Caco-2 (cell line): ENCODE results near the gene DENND1A. TPM values are rescaled to one million over a fixed set of nuclear protein-coding genes. Genes with fewer than 3 reads are reported as not detected.

ENCODE experiments used
- BruUV-seq: library from RNA; stranded (reverse); fragments of 400-500 nt; replicated peaks from 2 replicates; lab custom pipeline; 2021; lab: Mats Ljungman, UMichigan
- CTCF ChIA-PET: fragments of 300-600 bp; sonication (Branson Sonifier 250); formaldehyde crosslinking; loops from one replicate; lab custom pipeline; 2022; ENCODE audit warnings: antibody characterized with exemption; lab: Charles Lee
- POLR2A ChIA-PET: fragments of 300-600 bp; sonication (Branson Sonifier 250); formaldehyde crosslinking; loops from one replicate; lab custom pipeline; 2022; ENCODE audit warnings: antibody characterized with exemption; lab: Charles Lee
- DNase-seq, 2 experiments: peaks; one replicate each; pipeline versions ENCODE4 v3.0.0 to v3.0.0-alpha.2; 2020 to 2022
- H3K27me3 ChIP-seq: replicated peaks from 2 replicates; pipeline ENCODE4 v1.6.0; 2011; ENCODE audit warnings: low read length; ENCODE audit not compliant: control insufficient read depth, insufficient read depth
- H3K36me3 ChIP-seq: 2 replicates; pipeline ENCODE4 v1.5.1; 2011; ENCODE audit warnings: low read length; ENCODE audit not compliant: control insufficient read depth, insufficient read depth
- H3K4me1 ChIP-seq: fragments of 250-450 bp; sonication (Bioruptor Pico); 2 replicates; pipeline ENCODE4 v1.5.1; 2020; ENCODE audit warnings: mild to moderate bottlenecking
- H3K4me3 ChIP-seq: 2 replicates; pipeline ENCODE4 v1.5.1; 2011; ENCODE audit warnings: low read depth, mild to moderate bottlenecking, control low read depth, low read length
- H3K9me3 ChIP-seq: fragments of 250-450 bp; sonication (Bioruptor Pico); 2 replicates; pipeline ENCODE4 v1.5.1; 2020; ENCODE audit warnings: mild to moderate bottlenecking, moderate library complexity
- H3K27ac Mint-ChIP-seq: one replicate; pipeline ENCODE4 v1.8.0; 2022; ENCODE audit warnings: mixed read lengths; ENCODE audit not compliant: unreplicated experiment
- H3K27me3 Mint-ChIP-seq: one replicate; pipeline ENCODE4 v1.8.0; 2022; ENCODE audit warnings: mixed read lengths; ENCODE audit not compliant: insufficient read depth, unreplicated experiment
- H3K36me3 Mint-ChIP-seq: one replicate; pipeline ENCODE4 v1.8.0; 2022; ENCODE audit warnings: mild to moderate bottlenecking, mixed read lengths; ENCODE audit not compliant: insufficient read depth, unreplicated experiment
- H3K4me1 Mint-ChIP-seq: one replicate; pipeline ENCODE4 v1.8.0; 2022; ENCODE audit warnings: low read depth, mixed read lengths; ENCODE audit not compliant: unreplicated experiment
- H3K4me3 Mint-ChIP-seq: one replicate; pipeline ENCODE4 v1.8.0; 2022; ENCODE audit warnings: mild to moderate bottlenecking, moderate library complexity, mixed read lengths; ENCODE audit not compliant: unreplicated experiment
- H3K9me3 Mint-ChIP-seq: one replicate; pipeline ENCODE4 v1.8.0; 2022; ENCODE audit warnings: mixed read lengths; ENCODE audit not compliant: unreplicated experiment
- intact Hi-C: fragments of 100-400 bp; cut with micrococcal nuclease; formaldehyde crosslinking; loops from one replicate; pipeline ENCODE4 v1.10.0; 2022; ENCODE audit not compliant: unreplicated experiment
- total RNA-seq: library from RNA; stranded (reverse); gene quantifications from 2 replicates; pipeline ENCODE4 v1.2.3, GENCODE V29; 2022
- TF ChIP-seq, protein P1 (sequence below), 2 experiments: fragments of 200-600 bp in 1 of 2; IDR thresholded peaks; 1 replicate in 1 of 2; 2 replicates in 1 of 2; pipeline versions ENCODE4 v1.5.1 to v1.8.0; 2011 to 2022; ENCODE audit warnings: antibody characterized with exemption in 1 of 2, control low read depth in 1 of 2, inconsistent platforms in 1 of 2, low read depth in 1 of 2, low read length in 1 of 2, mild to moderate bottlenecking in 1 of 2, moderate library complexity in 1 of 2; ENCODE audit not compliant: insufficient read depth in 1 of 2, severe bottlenecking in 1 of 2, unreplicated experiment in 1 of 2

The DENND1A gene
- total RNA-seq, 1 experiment from 2014 or later, result 41.6 TPM

DNA sequence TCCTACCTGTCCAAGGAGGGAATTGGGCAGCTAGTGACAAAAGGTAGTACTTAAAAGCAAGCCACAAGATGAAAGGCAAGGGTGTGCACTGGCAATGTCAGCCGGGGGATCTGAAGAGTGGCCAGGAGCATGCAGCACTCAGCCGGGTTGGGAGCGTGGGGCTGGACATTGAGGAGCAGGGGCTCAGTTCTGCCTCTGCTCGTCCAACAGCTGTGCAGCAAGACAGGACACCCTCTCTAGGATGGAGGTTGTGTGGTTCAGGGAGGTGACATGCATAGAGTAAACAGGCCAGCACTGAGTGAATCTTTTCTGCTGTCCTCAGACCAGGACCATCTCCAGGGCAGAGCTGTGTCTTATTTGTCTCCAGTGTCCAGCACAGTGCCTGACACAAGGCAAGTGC is 338.6 kb downstream of the DENND1A start:
- H3K4me1 Mint-ChIP-seq, result peaks cover 5% of the 10 kb centered on the region
- no TSS peak for BruUV-seq
- no peak overlapping the region for H3K4me3 Mint-ChIP-seq
- H3K27ac Mint-ChIP-seq, result no peak overlapping the region
- H3K27me3 ChIP-seq, result no peaks in the 10 kb centered on the region
- H3K36me3 ChIP-seq, result no peaks in the 10 kb centered on the region; the same call in 1 of the 2 replicates
- no peaks in the 10 kb centered on the region for H3K9me3 Mint-ChIP-seq
- no peaks in the 10 kb centered on the region for H3K4me1 ChIP-seq
- ChIA-PET POLR2A (no interaction called here), CTCF (no interaction called here)
- TF ChIP-seq, protein P1, sequence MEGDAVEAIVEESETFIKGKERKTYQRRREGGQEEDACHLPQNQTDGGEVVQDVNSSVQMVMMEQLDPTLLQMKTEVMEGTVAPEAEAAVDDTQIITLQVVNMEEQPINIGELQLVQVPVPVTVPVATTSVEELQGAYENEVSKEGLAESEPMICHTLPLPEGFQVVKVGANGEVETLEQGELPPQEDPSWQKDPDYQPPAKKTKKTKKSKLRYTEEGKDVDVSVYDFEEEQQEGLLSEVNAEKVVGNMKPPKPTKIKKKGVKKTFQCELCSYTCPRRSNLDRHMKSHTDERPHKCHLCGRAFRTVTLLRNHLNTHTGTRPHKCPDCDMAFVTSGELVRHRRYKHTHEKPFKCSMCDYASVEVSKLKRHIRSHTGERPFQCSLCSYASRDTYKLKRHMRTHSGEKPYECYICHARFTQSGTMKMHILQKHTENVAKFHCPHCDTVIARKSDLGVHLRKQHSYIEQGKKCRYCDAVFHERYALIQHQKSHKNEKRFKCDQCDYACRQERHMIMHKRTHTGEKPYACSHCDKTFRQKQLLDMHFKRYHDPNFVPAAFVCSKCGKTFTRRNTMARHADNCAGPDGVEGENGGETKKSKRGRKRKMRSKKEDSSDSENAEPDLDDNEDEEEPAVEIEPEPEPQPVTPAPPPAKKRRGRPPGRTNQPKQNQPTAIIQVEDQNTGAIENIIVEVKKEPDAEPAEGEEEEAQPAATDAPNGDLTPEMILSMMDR (IDR thresholded peaks at IDR 0.05; ENCODE audit: insufficient read depth in 1 of 2, low read depth in 1 of 2, low read length in 1 of 2, severe bottlenecking in 1 of 2, unreplicated experiment in 1 of 2), result no peak
- H3K36me3 Mint-ChIP-seq, result peaks cover 37% of the 10 kb centered on the region
- no peak for DNase-seq
- intact Hi-C loops, result no loop called here
- no peaks in the 10 kb centered on the region for H3K27me3 Mint-ChIP-seq
- no peak overlapping the region for H3K4me3 ChIP-seq
- H3K9me3 ChIP-seq, result no peaks in the 10 kb centered on the region

DNA sequence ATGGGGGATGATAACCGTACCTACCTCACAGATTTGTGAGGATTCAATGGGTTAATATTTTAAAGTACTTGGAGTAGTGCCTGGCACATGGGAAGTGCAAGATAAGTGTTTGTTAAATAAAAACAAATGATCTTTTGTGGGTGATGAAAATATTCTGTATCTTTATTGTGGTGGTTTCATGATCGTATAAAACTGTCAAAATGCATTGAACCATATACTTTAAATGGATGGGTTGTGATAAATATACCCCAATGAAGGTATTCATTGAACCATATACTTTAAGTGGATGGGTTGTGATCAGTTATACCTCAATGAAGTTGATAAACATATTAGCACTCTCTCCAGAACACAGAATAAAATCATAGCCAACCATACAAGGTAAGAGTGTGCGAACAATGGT is 339.4 kb downstream of the DENND1A start:
- H3K4me1 Mint-ChIP-seq, result no peaks in the 10 kb centered on the region
- H3K27ac Mint-ChIP-seq, result no peak overlapping the region
- peaks cover 30% of the 10 kb centered on the region for H3K36me3 Mint-ChIP-seq
- Histone ChIP-seq H3K4me1 (no peaks in the 10 kb centered on the region), H3K9me3 (no peaks in the 10 kb centered on the region), H3K36me3 (no peaks in the 10 kb centered on the region; the same call in 1 of the 2 replicates), H3K4me3 (no peak overlapping the region), H3K27me3 (no peaks in the 10 kb centered on the region)
- TF ChIP-seq, protein P1 (IDR thresholded peaks at IDR 0.05; ENCODE audit: insufficient read depth in 1 of 2, low read depth in 1 of 2, low read length in 1 of 2, severe bottlenecking in 1 of 2, unreplicated experiment in 1 of 2), result no peak
- ChIA-PET POLR2A (no interaction called here), CTCF (no interaction called here)
- no peaks in the 10 kb centered on the region for H3K27me3 Mint-ChIP-seq
- BruUV-seq, result no TSS peak
- intact Hi-C loops, result no loop called here
- H3K4me3 Mint-ChIP-seq, result no peak overlapping the region
- no peaks in the 10 kb centered on the region for H3K9me3 Mint-ChIP-seq
- no peak for DNase-seq

DNA sequence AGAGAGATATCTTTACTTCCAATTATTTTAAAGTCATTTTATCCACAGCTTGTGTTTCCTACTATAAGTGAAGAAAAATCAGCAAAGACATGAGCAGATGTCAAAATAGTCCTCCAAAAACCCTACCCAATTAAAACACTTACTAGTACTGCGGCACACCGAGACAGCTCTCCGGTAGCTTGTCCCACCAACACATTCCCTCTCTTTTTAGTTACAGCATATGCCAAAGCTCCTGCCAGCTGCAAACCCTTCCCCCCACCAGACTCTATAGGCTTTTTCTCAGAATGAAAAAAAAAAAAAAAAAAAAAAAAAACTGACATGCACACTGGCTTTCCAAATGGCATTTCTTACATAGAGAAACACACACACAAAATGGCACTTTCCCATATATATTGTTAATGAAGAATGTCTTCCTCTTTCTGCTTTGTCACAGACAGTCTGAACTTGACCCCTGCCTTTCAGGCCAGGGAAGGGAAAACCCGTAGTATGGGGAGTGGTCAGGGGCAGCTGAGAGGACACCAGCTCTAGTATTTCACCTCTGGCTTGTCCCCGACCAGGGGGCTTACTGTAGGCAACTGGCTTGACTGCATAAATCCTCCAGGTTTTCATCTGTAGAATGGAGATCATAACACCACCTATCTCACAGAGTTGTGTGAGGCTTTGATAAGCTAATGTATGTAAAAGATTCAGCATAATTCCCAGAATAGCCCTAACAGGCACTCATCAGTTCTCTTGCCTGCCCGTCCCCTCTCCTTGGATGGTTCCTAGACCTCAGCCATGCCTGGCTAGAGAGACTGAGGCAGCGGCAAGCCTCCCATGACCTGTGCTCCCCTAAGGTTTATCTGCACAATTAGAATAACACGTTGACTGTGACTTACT is 340.3 kb downstream of the DENND1A start:
- no peak overlapping the region for H3K27ac Mint-ChIP-seq

More for the DNA sequence above, 340.3 kb downstream of the DENND1A start:
- no peaks in the 10 kb centered on the region for H3K4me1 Mint-ChIP-seq
- no peak overlapping the region for H3K4me3 Mint-ChIP-seq
- no peaks in the 10 kb centered on the region; the same call in 1 of the 2 replicates for H3K36me3 ChIP-seq
- H3K36me3 Mint-ChIP-seq, result peaks cover 33% of the 10 kb centered on the region
- BruUV-seq, result no TSS peak
- intact Hi-C loops, result no loop called here
- no peaks in the 10 kb centered on the region for H3K9me3 ChIP-seq
- H3K4me3 ChIP-seq, result no peak overlapping the region
- H3K27me3 ChIP-seq, result no peaks in the 10 kb centered on the region
- H3K27me3 Mint-ChIP-seq, result no peaks in the 10 kb centered on the region
- no peaks in the 10 kb centered on the region for H3K9me3 Mint-ChIP-seq
- DNase-seq, result no peak
- TF ChIP-seq, protein P1 (IDR thresholded peaks at IDR 0.05; ENCODE audit: insufficient read depth in 1 of 2, low read depth in 1 of 2, low read length in 1 of 2, severe bottlenecking in 1 of 2, unreplicated experiment in 1 of 2), result no peak
- CTCF ChIA-PET, result interaction anchor here (0.6 kb wide), 1 partner anchor 412 kb away, joined by 7 read pairs; no protein-coding TSS in a partner anchor
- POLR2A ChIA-PET, result no interaction called here
- no peaks in the 10 kb centered on the region for H3K4me1 ChIP-seq
